LNCaP clone FGC (cell line): ENCODE results near the gene ATP2C2.
A peak's percentile ranks its signal among the peaks of the same experiment; 100 is the strongest.

ENCODE experiments used
- DNase-seq: peaks from one replicate; pipeline ENCODE4 v3.0.0-alpha.2; 2011; ENCODE audit warnings: low read depth
- H3K4me3 ChIP-seq: 2 replicates; pipeline ENCODE4 v1.5.1; 2011; ENCODE audit warnings: mild to moderate bottlenecking, low read depth, low read length, control low read depth
- TF ChIP-seq, protein P1 (sequence below): IDR thresholded peaks from 2 replicates; pipeline ENCODE4 v1.5.1; 2012; ENCODE audit warnings: mild to moderate bottlenecking; ENCODE audit not compliant: control insufficient read depth, insufficient read depth; ENCODE audit errors: extremely low read depth

Gene ATP2C2, protein sequence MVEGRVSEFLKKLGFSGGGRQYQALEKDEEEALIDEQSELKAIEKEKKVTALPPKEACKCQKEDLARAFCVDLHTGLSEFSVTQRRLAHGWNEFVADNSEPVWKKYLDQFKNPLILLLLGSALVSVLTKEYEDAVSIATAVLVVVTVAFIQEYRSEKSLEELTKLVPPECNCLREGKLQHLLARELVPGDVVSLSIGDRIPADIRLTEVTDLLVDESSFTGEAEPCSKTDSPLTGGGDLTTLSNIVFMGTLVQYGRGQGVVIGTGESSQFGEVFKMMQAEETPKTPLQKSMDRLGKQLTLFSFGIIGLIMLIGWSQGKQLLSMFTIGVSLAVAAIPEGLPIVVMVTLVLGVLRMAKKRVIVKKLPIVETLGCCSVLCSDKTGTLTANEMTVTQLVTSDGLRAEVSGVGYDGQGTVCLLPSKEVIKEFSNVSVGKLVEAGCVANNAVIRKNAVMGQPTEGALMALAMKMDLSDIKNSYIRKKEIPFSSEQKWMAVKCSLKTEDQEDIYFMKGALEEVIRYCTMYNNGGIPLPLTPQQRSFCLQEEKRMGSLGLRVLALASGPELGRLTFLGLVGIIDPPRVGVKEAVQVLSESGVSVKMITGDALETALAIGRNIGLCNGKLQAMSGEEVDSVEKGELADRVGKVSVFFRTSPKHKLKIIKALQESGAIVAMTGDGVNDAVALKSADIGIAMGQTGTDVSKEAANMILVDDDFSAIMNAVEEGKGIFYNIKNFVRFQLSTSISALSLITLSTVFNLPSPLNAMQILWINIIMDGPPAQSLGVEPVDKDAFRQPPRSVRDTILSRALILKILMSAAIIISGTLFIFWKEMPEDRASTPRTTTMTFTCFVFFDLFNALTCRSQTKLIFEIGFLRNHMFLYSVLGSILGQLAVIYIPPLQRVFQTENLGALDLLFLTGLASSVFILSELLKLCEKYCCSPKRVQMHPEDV

GRCh38 chr16:84368308-84368996 is at the start of gene ATP2C2:
Gene ATP2C2, plus strand, starts transcription at chr16:84368538. Its CDS starts 78 bp downstream, at chr16:84368616.
- peak within 1 kb of the TSS; percentile 68 for H3K4me3 ChIP-seq
- TF ChIP-seq, protein P1, sequence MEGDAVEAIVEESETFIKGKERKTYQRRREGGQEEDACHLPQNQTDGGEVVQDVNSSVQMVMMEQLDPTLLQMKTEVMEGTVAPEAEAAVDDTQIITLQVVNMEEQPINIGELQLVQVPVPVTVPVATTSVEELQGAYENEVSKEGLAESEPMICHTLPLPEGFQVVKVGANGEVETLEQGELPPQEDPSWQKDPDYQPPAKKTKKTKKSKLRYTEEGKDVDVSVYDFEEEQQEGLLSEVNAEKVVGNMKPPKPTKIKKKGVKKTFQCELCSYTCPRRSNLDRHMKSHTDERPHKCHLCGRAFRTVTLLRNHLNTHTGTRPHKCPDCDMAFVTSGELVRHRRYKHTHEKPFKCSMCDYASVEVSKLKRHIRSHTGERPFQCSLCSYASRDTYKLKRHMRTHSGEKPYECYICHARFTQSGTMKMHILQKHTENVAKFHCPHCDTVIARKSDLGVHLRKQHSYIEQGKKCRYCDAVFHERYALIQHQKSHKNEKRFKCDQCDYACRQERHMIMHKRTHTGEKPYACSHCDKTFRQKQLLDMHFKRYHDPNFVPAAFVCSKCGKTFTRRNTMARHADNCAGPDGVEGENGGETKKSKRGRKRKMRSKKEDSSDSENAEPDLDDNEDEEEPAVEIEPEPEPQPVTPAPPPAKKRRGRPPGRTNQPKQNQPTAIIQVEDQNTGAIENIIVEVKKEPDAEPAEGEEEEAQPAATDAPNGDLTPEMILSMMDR, result no peak
- DNase-seq, result no peak

GRCh38 chr16:84319146-84319760 is 49.1 kb upstream of the ATP2C2 start:
- TF ChIP-seq, protein P1, result no peak
- no peak overlapping the region for H3K4me3 ChIP-seq
- DNase-seq, result no peak

DNA sequence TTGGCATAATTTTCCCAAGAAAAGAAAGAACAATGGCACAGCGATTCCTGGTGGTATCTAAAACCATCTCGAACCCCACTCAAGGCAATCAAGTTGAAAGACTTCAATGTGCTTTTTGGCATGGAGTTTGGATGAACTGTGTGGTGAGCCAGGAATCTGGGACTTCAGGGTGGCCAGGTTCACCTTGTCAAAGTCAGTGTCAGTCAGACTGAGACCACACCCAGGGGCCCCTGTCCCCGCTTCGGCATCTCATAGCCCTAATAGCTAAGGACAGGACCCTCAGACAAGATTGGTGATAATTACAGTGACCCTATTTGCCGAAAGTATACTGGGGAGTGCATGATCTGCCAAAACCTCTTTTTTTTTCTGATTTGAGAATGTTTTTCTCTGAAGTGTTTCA is 47.8 kb upstream of the ATP2C2 start:
- H3K4me3 ChIP-seq, result no peak overlapping the region
- TF ChIP-seq, protein P1, result no peak
- DNase-seq, result no peak

GRCh38 chr16:84321932-84322331 is 46.4 kb upstream of the ATP2C2 start:
- H3K4me3 ChIP-seq, result no peak overlapping the region
- TF ChIP-seq, protein P1, result no peak
- no peak for DNase-seq

DNA sequence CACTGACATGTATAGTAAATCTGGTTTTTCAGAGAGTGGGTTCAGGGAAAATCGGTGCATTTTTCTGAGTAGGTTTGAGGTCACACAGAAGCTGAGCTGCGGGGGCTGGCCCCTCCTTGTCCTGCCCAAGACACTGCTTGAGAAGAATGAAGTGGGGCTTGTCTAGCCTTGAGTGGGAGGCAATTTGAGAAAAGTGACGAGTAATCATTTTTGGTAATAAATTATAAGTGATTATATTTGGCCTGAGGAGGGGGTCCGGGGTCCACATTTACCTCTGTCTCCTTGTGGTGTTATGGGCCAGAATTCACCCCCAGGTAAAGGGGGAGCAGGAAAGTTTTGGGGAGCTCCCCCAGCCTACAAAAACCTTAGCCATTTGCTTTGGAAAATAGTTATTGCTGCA is 45.6 kb upstream of the ATP2C2 start:
- no peak for DNase-seq
- no peak overlapping the region for H3K4me3 ChIP-seq
- TF ChIP-seq, protein P1, result no peak

GRCh38 chr16:84323606-84324005 is 44.7 kb upstream of the ATP2C2 start:
- DNase-seq, result no peak
- TF ChIP-seq, protein P1, result no peak
- no peak overlapping the region for H3K4me3 ChIP-seq
